ENCODE measurements around the gene LRRC52. TPM values are rescaled to one million over a fixed set of nuclear protein-coding genes. Genes with fewer than 3 reads are reported as not detected.

The LRRC52 gene
- polyA plus RNA-seq, 2 of the 4 experiments (the other 2 are of a cell fraction): not detected

- Histone ChIP-seq H3K9me3 (no peaks in the 10 kb centered on the region), H3K4me1 (no peaks in the 10 kb centered on the region), H3K4me3 (no peak overlapping the region), H3K4me2 (no peak overlapping the region), H3K27ac (no peak overlapping the region)
- ChIA-PET POLR2A (no interaction called here), CTCF (interaction anchor here (1.8 kb wide), 1 partner anchor 10 kb away, joined by 3 read pairs; no protein-coding TSS in a partner anchor)
- TF ChIP-seq HOXB5 (CRISPR knock-in tag; IDR thresholded peaks at IDR 0.05): no peak
- TF ChIP-seq TFCP2L1 (CRISPR knock-in tag; IDR thresholded peaks at IDR 0.05): no peak
- TF ChIP-seq GATA3 (IDR thresholded peaks at IDR 0.05; ENCODE audit: borderline replicate concordance): no peak
- no peak for TF ChIP-seq HOXB13 (CRISPR knock-in tag; IDR thresholded peaks at IDR 0.05; ENCODE audit: low read depth)
- no peak for TF ChIP-seq RFX5 (IDR thresholded peaks at IDR 0.05)
- no peak for TF ChIP-seq NFE2L2 (conservative IDR thresholded peaks at IDR 0.05; ENCODE audit: low read length)
- TF ChIP-seq FOSB (CRISPR knock-in tag; IDR thresholded peaks at IDR 0.05): no peak
- TF ChIP-seq JUN (IDR thresholded peaks at IDR 0.05): no peak
- TF ChIP-seq FOSL2 (IDR thresholded peaks at IDR 0.05): no peak
- TF ChIP-seq FOSL2 (CRISPR knock-in tag; IDR thresholded peaks at IDR 0.05): no peak
- no peak for TF ChIP-seq RNF2 (IDR thresholded peaks at IDR 0.05; ENCODE audit: borderline replicate concordance, low read depth)
- TF ChIP-seq POLR2AphosphoS2 (conservative IDR thresholded peaks at IDR 0.05; ENCODE audit: low read length): no peak
- TF ChIP-seq NR3C1 (IDR thresholded peaks at IDR 0.05): no peak
- no peak for TF ChIP-seq ZSCAN20 (CRISPR knock-in tag; IDR thresholded peaks at IDR 0.05)
- no peak for TF ChIP-seq ZNF302 (CRISPR knock-in tag; IDR thresholded peaks at IDR 0.05)
- TF ChIP-seq HEYL (CRISPR knock-in tag; IDR thresholded peaks at IDR 0.05): no peak
- TF ChIP-seq BCL3 (IDR thresholded peaks at IDR 0.05): no peak
- no peak for ATAC-seq
- no peak for FAIRE-seq
- no peak for DNase-seq (ENCODE audit: low read depth in 1 of 2, low spot score in 1 of 2)
- WGBS (ENCODE audit: missing lambda C conversion rate): 16% methylated on average over 4 of the region's 4 CpGs
Observed at GRCh38 chr1:165565751-165566490, 22.1 kb downstream of the LRRC52 start.

- H3K27ac ChIP-seq: no peak overlapping the region
- TF ChIP-seq ZNF302 (CRISPR knock-in tag; IDR thresholded peaks at IDR 0.05) (no peak), RFX5 (IDR thresholded peaks at IDR 0.05) (no peak), JUN (IDR thresholded peaks at IDR 0.05) (no peak), NR3C1 (IDR thresholded peaks at IDR 0.05) (no peak), ZSCAN20 (CRISPR knock-in tag; IDR thresholded peaks at IDR 0.05) (no peak), CHD2 (IDR thresholded peaks at IDR 0.05; ENCODE audit: low read length, partially characterized antibody) (no peak), USF2 (IDR thresholded peaks at IDR 0.05) (no peak), HMGXB4 (CRISPR knock-in tag; IDR thresholded peaks at IDR 0.05; ENCODE audit: borderline replicate concordance) (no peak), RNF2 (IDR thresholded peaks at IDR 0.05; ENCODE audit: borderline replicate concordance, low read depth) (no peak), HEYL (CRISPR knock-in tag; IDR thresholded peaks at IDR 0.05) (no peak), ELK1 (IDR thresholded peaks at IDR 0.05; ENCODE audit: low read depth, low read length) (no peak), CEBPB (IDR thresholded peaks at IDR 0.05) (no peak), E2F6 (IDR thresholded peaks at IDR 0.05; ENCODE audit: borderline replicate concordance, low read depth) (no peak), HOXA7 (CRISPR knock-in tag; IDR thresholded peaks at IDR 0.05) (no peak), EHMT2 (IDR thresholded peaks at IDR 0.05; ENCODE audit: low read depth) (no peak), KDM1A (IDR thresholded peaks at IDR 0.05; ENCODE audit: low read depth) (no peak), GATA3 (IDR thresholded peaks at IDR 0.05; ENCODE audit: borderline replicate concordance) (no peak), PBX3 (IDR thresholded peaks at IDR 0.05) (no peak), BHLHE40 (IDR thresholded peaks at IDR 0.05; ENCODE audit: low read depth, low read length) (no peak), KDM5A (IDR thresholded peaks at IDR 0.05) (no peak)
- no peak for ATAC-seq
- WGBS (ENCODE audit: missing lambda C conversion rate): 8% methylated on average over 3 of the region's 3 CpGs
- no peak overlapping the region for H3K4me2 ChIP-seq
- no peaks in the 10 kb centered on the region for H3K9me3 ChIP-seq
- no peak for FAIRE-seq
- ChIA-PET POLR2A (no interaction called here), CTCF (no interaction called here)
- H3K4me1 ChIP-seq: no peaks in the 10 kb centered on the region
- no peak for DNase-seq (ENCODE audit: low read depth in 1 of 2, low spot score in 1 of 2)
- no peak overlapping the region for H3K4me3 ChIP-seq
Observed at GRCh38 chr1:165570078-165570477, 26.3 kb downstream of the LRRC52 start.
